SU-DHL-6 (cell line): ENCODE measurements around the gene CORO2A.

Experiments used
- H2AFZ ChIP-seq: fragments of 200-600 bp; sonication (generic); 2 replicates; pipeline ENCODE4 v1.6.1; 2014; ENCODE audit warnings: low read depth, mild to moderate bottlenecking, moderate library complexity, mixed read lengths, antibody characterized with exemption, low read length; ENCODE audit not compliant: severe bottlenecking
- H3F3A ChIP-seq: fragments of 200-600 bp; shearing (Covaris generic); 2 replicates; pipeline ENCODE4 v1.6.0; 2016; ENCODE audit warnings: antibody characterized with exemption, mild to moderate bottlenecking; ENCODE audit not compliant: insufficient read depth
- H3K27ac ChIP-seq: fragments of 200-600 bp; sonication (generic); 2 replicates; pipeline ENCODE4 v1.5.1; 2016; ENCODE audit warnings: low read depth, mild to moderate bottlenecking, low read length, moderate library complexity, mixed read lengths
- H3K27me3 ChIP-seq: fragments of 200-600 bp; sonication (generic), shearing (Covaris generic); 2 replicates; pipeline ENCODE4 v1.6.0; 2014; ENCODE audit warnings: mild to moderate bottlenecking, low read length
- H3K36me3 ChIP-seq: fragments of 200-600 bp; sonication (generic); 2 replicates; pipeline ENCODE4 v1.6.1; 2014; ENCODE audit warnings: mild to moderate bottlenecking, low read length, mixed read lengths
- H3K4me2 ChIP-seq: fragments of 300-600, 200-600 bp; shearing (Covaris generic), sonication (generic); 2 replicates; pipeline ENCODE4 v1.6.0; 2014; ENCODE audit warnings: low read length, low read depth, mild to moderate bottlenecking; ENCODE audit not compliant: poor library complexity, severe bottlenecking
- H3K4me3 ChIP-seq: fragments of 200-600 bp; sonication (generic); 2 replicates; pipeline ENCODE4 v1.5.1; 2014; ENCODE audit warnings: antibody characterized with exemption, low read length, mild to moderate bottlenecking, mixed read lengths; ENCODE audit not compliant: insufficient read depth, poor library complexity, severe bottlenecking
- H3K79me2 ChIP-seq: fragments of 200-600 bp; sonication (generic); 2 replicates; pipeline ENCODE4 v1.6.1; 2014; ENCODE audit warnings: mild to moderate bottlenecking, low read length, moderate library complexity; ENCODE audit not compliant: insufficient read depth
- H3K9ac ChIP-seq: fragments of 200-600 bp; sonication (generic); 2 replicates; pipeline ENCODE4 v1.7.0; 2014; ENCODE audit warnings: mild to moderate bottlenecking, low read length
- H3K9me2 ChIP-seq: fragments of 200-600 bp; sonication (generic); replicated peaks from 2 replicates; pipeline ENCODE4 v1.6.1; 2014; ENCODE audit warnings: low read length; ENCODE audit not compliant: insufficient read depth
- H3K9me3 ChIP-seq: fragments of 200-600 bp; sonication (generic); 2 replicates; pipeline ENCODE4 v1.6.1; 2014; ENCODE audit warnings: low read length, mixed read lengths; ENCODE audit not compliant: insufficient read depth
- H4K20me1 ChIP-seq: fragments of 200-600 bp; sonication (generic); 2 replicates; pipeline ENCODE4 v1.6.1; 2014; ENCODE audit warnings: low read depth, mild to moderate bottlenecking, antibody characterized with exemption, low read length, moderate library complexity, mixed read lengths
- CTCF ChIP-seq: fragments of 200-600 bp; sonication (generic); IDR thresholded peaks from one replicate; pipeline ENCODE4 v1.5.1; 2017; ENCODE audit warnings: antibody characterized with exemption, mild to moderate bottlenecking, low read length, moderate library complexity; ENCODE audit not compliant: insufficient read depth, poor library complexity, severe bottlenecking
- EZH2phosphoT487 ChIP-seq: fragments of 200-600 bp; sonication (generic), shearing (Covaris generic); conservative IDR thresholded peaks from 2 replicates; pipeline ENCODE4 v1.6.1; 2018; ENCODE audit warnings: mild to moderate bottlenecking, antibody characterized with exemption, low read length, moderate library complexity, mixed read lengths

The CORO2A gene

DNA sequence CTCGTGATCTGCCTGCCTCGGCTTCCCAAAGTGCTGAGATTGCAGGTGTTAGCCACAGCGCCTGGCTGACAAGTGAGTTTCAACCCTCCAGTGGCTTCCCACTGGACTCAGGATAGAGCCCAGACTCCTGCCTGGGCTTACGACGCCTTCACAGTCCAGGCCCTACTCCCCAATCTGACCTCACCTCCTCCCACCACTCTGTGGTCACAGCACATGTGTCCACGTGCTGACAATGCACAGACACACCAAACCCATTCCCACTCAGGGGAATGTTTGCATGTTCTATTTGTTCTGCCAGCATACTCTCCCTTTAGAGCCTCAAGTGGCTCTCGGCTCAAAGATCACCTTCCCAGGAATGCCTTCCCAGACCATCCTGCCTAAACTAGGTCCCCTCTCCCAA is 42.3 kb downstream of the CORO2A start:
- H3K27ac ChIP-seq, result no peak overlapping the region
- no peaks in the 10 kb centered on the region for H3K9me3 ChIP-seq
- H4K20me1 ChIP-seq, result no peaks in the 10 kb centered on the region
- no peaks in the 10 kb centered on the region for H3K27me3 ChIP-seq
- H3K4me3 ChIP-seq, result no peak overlapping the region
- no peaks in the 10 kb centered on the region for H3K79me2 ChIP-seq
- H3K36me3 ChIP-seq, result no peaks in the 10 kb centered on the region
- H3K9me2 ChIP-seq, result no peaks in the 10 kb centered on the region
- no peak overlapping the region for H3K4me2 ChIP-seq
- no peaks in the 10 kb centered on the region for H3F3A ChIP-seq
- no peak overlapping the region for H3K9ac ChIP-seq
- TF ChIP-seq CTCF (no peak), EZH2phosphoT487 (no peak)
- H2AFZ ChIP-seq, result no peak overlapping the region

DNA sequence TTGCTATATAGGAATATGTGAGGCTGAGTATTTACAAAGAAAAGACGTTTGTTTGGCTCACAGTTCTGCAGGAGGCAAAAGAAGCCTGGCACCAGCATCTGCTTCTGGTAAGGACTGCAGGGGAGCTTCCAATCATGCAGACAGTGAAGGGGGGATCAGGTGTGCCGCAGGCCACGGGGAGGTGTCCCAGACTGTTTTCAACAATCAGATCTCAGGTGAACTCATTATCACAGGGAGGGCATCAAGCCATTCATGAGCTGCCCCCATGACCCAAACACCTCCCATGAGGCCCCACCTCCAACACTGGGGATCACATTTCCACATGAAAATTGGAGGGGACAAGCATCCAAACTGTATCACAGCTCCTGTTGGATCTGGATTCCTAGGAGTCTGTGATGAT is 43.0 kb downstream of the CORO2A start:
- Histone ChIP-seq H3K79me2 (no peaks in the 10 kb centered on the region), H3K27ac (no peak overlapping the region), H3K36me3 (no peaks in the 10 kb centered on the region), H3K9ac (no peak overlapping the region), H3K9me3 (no peaks in the 10 kb centered on the region), H3K9me2 (no peaks in the 10 kb centered on the region), H4K20me1 (no peaks in the 10 kb centered on the region), H3K4me3 (no peak overlapping the region), H3F3A (no peaks in the 10 kb centered on the region), H3K27me3 (no peaks in the 10 kb centered on the region), H2AFZ (no peak overlapping the region), H3K4me2 (no peak overlapping the region)
- TF ChIP-seq CTCF (no peak), EZH2phosphoT487 (no peak)

- Histone ChIP-seq H3K4me2 (no peak overlapping the region), H3K9me2 (no peaks in the 10 kb centered on the region), H3K9me3 (no peaks in the 10 kb centered on the region), H3K4me3 (no peak overlapping the region), H3F3A (no peaks in the 10 kb centered on the region), H3K36me3 (no peaks in the 10 kb centered on the region), H2AFZ (no peak overlapping the region), H4K20me1 (no peaks in the 10 kb centered on the region), H3K79me2 (no peaks in the 10 kb centered on the region), H3K27ac (no peak overlapping the region), H3K9ac (no peak overlapping the region), H3K27me3 (no peaks in the 10 kb centered on the region)
- TF ChIP-seq CTCF, result no peak
- no peak for TF ChIP-seq EZH2phosphoT487
Observed at GRCh38 chr9:98148486-98148885, 44.0 kb downstream of the CORO2A start.

DNA sequence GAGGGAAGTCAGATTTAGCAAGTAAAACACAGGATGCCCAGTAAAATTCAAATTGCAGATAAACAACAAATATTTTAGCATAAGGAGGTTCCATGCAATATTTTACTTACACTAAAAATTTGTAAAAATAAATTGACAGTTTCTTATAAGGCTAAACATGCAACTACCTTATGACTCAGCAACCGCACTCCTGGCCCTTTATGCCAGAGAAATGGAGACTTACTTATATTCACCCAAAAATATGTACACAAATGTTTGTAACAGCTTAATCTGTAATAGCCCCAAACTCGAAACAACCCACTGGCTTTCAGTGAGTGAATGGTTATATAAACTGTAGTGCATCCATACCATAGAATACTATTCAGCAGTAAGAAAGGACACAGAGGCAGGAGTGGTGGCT is 44.9 kb downstream of the CORO2A start:
- Histone ChIP-seq H3K27me3 (no peaks in the 10 kb centered on the region), H3K27ac (no peak overlapping the region), H2AFZ (no peak overlapping the region), H3K36me3 (no peaks in the 10 kb centered on the region), H3K9ac (no peak overlapping the region), H3F3A (no peaks in the 10 kb centered on the region), H4K20me1 (no peaks in the 10 kb centered on the region), H3K79me2 (no peaks in the 10 kb centered on the region), H3K4me2 (no peak overlapping the region), H3K9me3 (no peaks in the 10 kb centered on the region), H3K9me2 (no peaks in the 10 kb centered on the region), H3K4me3 (no peak overlapping the region)
- TF ChIP-seq CTCF (no peak), EZH2phosphoT487 (no peak)
